ENCODE results near the gene MACROD1.

The MACROD1 gene

DNA sequence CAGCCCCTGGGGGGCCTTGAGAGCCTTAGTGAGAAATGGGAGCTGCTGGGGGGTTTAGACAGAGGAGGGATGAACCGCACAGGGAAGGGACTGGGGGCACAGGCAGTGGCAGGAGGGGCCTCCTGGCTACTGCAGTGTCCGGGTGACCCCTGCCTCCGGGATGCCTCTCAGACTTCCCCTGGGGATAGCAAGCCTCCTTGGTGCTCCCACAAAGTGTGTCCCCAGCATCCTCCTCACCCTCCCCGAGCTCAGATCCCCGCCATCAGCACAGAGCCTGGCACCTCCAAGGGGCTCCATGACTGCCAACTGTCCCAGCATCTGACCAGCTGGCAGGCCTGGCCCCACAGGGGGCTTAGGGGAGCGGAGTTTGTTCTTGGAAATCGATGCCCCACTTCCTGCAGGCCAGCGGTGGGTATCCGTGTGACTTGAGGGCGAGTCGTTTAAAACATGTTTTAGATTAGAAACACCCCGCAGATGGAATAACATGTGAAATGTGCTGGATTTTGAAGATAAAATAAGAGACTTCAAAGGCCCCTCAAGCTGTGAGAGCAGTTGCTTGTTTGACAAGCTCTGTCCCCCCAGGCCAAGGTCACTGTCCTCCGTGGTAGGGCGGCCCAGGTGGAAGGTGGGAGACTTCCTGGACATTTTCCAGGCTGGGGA is 143.7 kb downstream of the MACROD1 start:
- Histone ChIP-seq H3K4me3 (ENCODE audit: severe bottlenecking) (no peak overlapping the region), H3K9me3 (ENCODE audit: severe bottlenecking) (no peaks in the 10 kb centered on the region), H3K27me3 (ENCODE audit: insufficient read depth, poor library complexity, severe bottlenecking) (no peaks in the 10 kb centered on the region), H3K36me3 (ENCODE audit: low read depth) (no peaks in the 10 kb centered on the region), H3K27ac (ENCODE audit: poor library complexity, severe bottlenecking) (no peak overlapping the region), H3K4me1 (ENCODE audit: insufficient read depth, poor library complexity, severe bottlenecking) (peaks cover 2% of the 10 kb centered on the region)
- peak; percentile 5; the same call in 1 of the 3 replicates for ATAC-seq (ENCODE audit: low read depth)
- TF ChIP-seq, protein P1, sequence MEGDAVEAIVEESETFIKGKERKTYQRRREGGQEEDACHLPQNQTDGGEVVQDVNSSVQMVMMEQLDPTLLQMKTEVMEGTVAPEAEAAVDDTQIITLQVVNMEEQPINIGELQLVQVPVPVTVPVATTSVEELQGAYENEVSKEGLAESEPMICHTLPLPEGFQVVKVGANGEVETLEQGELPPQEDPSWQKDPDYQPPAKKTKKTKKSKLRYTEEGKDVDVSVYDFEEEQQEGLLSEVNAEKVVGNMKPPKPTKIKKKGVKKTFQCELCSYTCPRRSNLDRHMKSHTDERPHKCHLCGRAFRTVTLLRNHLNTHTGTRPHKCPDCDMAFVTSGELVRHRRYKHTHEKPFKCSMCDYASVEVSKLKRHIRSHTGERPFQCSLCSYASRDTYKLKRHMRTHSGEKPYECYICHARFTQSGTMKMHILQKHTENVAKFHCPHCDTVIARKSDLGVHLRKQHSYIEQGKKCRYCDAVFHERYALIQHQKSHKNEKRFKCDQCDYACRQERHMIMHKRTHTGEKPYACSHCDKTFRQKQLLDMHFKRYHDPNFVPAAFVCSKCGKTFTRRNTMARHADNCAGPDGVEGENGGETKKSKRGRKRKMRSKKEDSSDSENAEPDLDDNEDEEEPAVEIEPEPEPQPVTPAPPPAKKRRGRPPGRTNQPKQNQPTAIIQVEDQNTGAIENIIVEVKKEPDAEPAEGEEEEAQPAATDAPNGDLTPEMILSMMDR (IDR thresholded peaks at IDR 0.05; ENCODE audit: poor library complexity, severe bottlenecking), result no peak
- DNase-seq (ENCODE audit: low spot score), result no peak

DNA sequence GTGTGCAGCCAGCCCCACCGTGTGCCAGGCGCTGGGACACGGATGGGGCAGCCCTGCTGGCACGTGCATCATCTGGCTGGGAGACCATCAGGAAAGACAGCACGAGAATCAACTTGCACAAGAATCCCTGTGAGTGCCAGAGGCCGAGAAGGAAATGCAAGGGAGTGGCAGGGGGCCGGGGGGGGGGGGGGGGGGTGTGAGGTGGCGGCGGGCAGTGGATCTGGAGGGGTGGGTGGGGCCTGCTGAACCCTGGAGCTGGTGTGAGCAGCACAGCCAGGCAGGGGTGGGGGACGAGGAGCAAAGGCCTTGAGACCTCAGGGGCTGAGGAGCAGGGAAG is 144.2 kb downstream of the MACROD1 start:
- TF ChIP-seq, protein P1 (IDR thresholded peaks at IDR 0.05; ENCODE audit: poor library complexity, severe bottlenecking), result no peak
- H3K4me3 ChIP-seq (ENCODE audit: severe bottlenecking), result no peak overlapping the region

DNA sequence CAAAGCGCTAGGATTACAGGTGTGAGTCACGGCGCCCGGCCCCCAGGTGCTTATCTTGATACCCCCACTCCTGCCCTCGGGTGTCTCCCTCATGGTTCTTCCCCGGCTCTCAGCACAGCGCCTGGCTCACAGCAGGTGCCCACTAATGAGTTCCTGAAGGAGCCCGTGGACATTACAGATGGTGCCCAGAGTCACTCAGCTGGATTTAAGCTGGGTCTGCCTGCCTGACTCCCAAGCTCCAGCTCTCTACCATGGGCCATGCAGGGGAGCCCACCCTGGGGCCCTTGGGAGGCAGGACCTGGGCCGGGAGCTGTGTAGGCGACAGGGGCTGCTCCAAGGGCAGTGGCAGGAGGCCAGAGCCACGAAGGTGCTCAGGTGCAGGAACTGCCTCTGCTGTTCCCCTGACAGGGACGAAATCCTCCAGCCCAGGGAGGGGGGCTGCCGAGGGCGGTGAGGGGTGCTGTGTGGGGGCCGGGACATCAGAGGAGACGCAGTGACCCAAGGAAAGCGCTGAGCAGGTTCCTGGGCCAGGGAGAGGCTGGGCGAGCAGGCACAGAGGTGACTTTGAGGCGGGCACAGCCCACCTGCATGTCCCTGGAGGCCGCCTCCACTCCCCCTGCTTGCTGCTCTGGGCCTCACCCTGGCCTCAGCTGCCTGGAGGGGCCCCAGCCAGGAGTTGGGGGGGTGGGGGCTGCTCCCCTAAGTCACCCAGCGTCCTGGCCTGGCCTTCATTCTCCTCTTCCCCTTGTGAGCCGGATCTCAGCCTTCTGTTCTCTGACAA is 144.7 kb downstream of the MACROD1 start:
- DNase-seq (ENCODE audit: low spot score) (no peak), ATAC-seq (ENCODE audit: low read depth) (no peak)
- Histone ChIP-seq H3K36me3 (ENCODE audit: low read depth) (no peaks in the 10 kb centered on the region), H3K4me1 (ENCODE audit: insufficient read depth, poor library complexity, severe bottlenecking) (peaks cover 2% of the 10 kb centered on the region), H3K9me3 (ENCODE audit: severe bottlenecking) (no peaks in the 10 kb centered on the region), H3K27me3 (ENCODE audit: insufficient read depth, poor library complexity, severe bottlenecking) (no peaks in the 10 kb centered on the region), H3K4me3 (ENCODE audit: severe bottlenecking) (no peak overlapping the region), H3K27ac (ENCODE audit: poor library complexity, severe bottlenecking) (no peak overlapping the region)
- TF ChIP-seq, protein P1 (IDR thresholded peaks at IDR 0.05; ENCODE audit: poor library complexity, severe bottlenecking), result peak; percentile 17

More for the DNA sequence above, 144.2 kb downstream of the MACROD1 start:
- Histone ChIP-seq H3K36me3 (ENCODE audit: low read depth) (no peaks in the 10 kb centered on the region), H3K9me3 (ENCODE audit: severe bottlenecking) (no peaks in the 10 kb centered on the region), H3K4me1 (ENCODE audit: insufficient read depth, poor library complexity, severe bottlenecking) (peaks cover 2% of the 10 kb centered on the region), H3K27me3 (ENCODE audit: insufficient read depth, poor library complexity, severe bottlenecking) (no peaks in the 10 kb centered on the region), H3K27ac (ENCODE audit: poor library complexity, severe bottlenecking) (no peak overlapping the region)
- peak; percentile 51 for ATAC-seq (ENCODE audit: low read depth)
- no peak for DNase-seq (ENCODE audit: low spot score)

DNA sequence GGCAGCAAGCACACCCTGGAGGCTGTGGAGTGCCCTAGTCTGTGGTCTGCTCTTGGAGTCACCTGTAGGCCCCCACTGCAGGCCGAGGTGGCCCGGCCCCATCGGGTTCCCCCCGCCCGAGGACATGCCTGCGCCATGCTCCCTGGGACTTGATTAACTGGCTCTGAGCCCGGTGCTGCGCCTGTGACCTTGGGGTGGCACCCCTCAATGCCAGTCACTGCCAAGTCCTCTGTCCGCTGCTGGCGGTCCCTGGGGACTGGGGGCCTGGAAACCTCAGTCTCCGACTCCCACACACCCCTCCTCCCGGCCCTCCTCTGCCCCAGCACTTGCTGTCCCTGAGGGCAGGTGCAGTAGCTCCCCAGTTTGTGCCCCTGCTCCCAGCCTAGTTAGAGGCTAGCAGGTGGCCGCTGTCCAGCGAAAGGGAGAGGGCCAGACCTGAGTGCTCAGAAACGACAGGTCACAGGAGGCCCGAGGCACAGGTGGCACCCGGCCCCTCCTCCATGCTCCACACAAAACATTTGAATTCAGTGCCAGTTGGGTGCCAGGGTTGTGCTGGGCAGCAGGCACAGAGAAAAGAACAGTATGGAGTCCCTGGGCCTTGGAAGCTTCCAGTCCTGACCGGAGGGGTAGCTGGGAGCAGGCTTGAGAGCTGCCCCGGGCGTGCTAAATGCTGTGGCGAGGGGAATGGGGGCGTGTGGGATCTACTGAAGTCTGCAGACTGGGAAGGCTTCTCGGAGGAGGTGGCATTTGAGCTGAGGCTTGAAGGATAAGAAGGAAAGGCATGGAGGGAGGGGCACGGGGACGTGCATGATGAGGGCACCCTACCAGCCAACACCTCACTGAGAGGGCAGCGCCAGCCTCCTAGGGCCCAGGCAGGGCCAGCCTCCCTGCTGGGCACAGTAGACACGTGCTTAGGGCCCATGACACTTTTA is 146.5 kb downstream of the MACROD1 start:
- no peaks in the 10 kb centered on the region for H3K36me3 ChIP-seq (ENCODE audit: low read depth)
- H3K4me1 ChIP-seq (ENCODE audit: insufficient read depth, poor library complexity, severe bottlenecking), result peaks cover 2% of the 10 kb centered on the region
- no peaks in the 10 kb centered on the region for H3K27me3 ChIP-seq (ENCODE audit: insufficient read depth, poor library complexity, severe bottlenecking)
- H3K9me3 ChIP-seq (ENCODE audit: severe bottlenecking), result no peaks in the 10 kb centered on the region
- ATAC-seq (ENCODE audit: low read depth) (no peak), DNase-seq (ENCODE audit: low spot score) (no peak)
- no peak overlapping the region for H3K4me3 ChIP-seq (ENCODE audit: severe bottlenecking)
- TF ChIP-seq, protein P1 (IDR thresholded peaks at IDR 0.05; ENCODE audit: poor library complexity, severe bottlenecking), result no peak
- no peak overlapping the region for H3K27ac ChIP-seq (ENCODE audit: poor library complexity, severe bottlenecking)
